Fibroblast of the aortic adventitia (primary cell): ENCODE measurements around the gene FRS2. TPM values are rescaled to one million over a fixed set of nuclear protein-coding genes. Genes with fewer than 3 reads are reported as not detected.

ENCODE experiments used
- DNase-seq: peaks from one replicate; pipeline ENCODE4 v3.0.0-alpha.2; 2010; ENCODE audit warnings: low read depth
- H3K4me3 ChIP-seq: 2 replicates; pipeline ENCODE4 v1.5.1; 2011; ENCODE audit warnings: low read depth, mild to moderate bottlenecking, control low read depth, low read length, moderate library complexity
- CTCF ChIP-seq: IDR thresholded peaks from 2 replicates; pipeline ENCODE4 v1.5.1; 2011; ENCODE audit warnings: mild to moderate bottlenecking, low read length, control low read depth, inconsistent platforms; ENCODE audit not compliant: insufficient read depth
- total RNA-seq: library from RNA; depleted of rRNA; stranded (reverse); fragments of >200 nt; gene quantifications from 2 replicates; pipeline ENCODE4 v1.2.3, GENCODE V29; 2012; ENCODE audit warnings: low replicate concordance

The FRS2 gene
- total RNA-seq, 1 donor: 67.0 TPM

GRCh38 chr12:69473262-69473661 lies 3.1 kb downstream of the FRS2 start:
- no peak for TF ChIP-seq CTCF
- DNase-seq: no peak
- H3K4me3 ChIP-seq: peak overlapping the region; percentile 47

GRCh38 chr12:69474456-69474855 lies 4.3 kb downstream of the FRS2 start:
- TF ChIP-seq CTCF: no peak
- peak overlapping the region; percentile 36 for H3K4me3 ChIP-seq
- DNase-seq: peak; percentile 49

GRCh38 chr12:69475237-69475975 lies 5.2 kb downstream of the FRS2 start:
- peak; percentile 59 for DNase-seq
- H3K4me3 ChIP-seq: peak overlapping the region; percentile 47
- no peak for TF ChIP-seq CTCF

GRCh38 chr12:69476276-69477017 lies 6.3 kb downstream of the FRS2 start:
- peak; percentile 55 for DNase-seq
- H3K4me3 ChIP-seq: no peak overlapping the region
- TF ChIP-seq CTCF: no peak

- TF ChIP-seq CTCF: no peak
Measured at GRCh38 chr12:69479675-69480074, 9.5 kb downstream of the FRS2 start.

GRCh38 chr12:69480698-69481097 lies 10.5 kb downstream of the FRS2 start:
- no peak for DNase-seq
- no peak overlapping the region for H3K4me3 ChIP-seq
- no peak for TF ChIP-seq CTCF

More at GRCh38 chr12:69479675-69480074, 9.5 kb downstream of the FRS2 start:
- no peak for DNase-seq
- no peak overlapping the region for H3K4me3 ChIP-seq
